WTC11 (cell line): ENCODE results near the gene ZNF582. TPM values are rescaled to one million over a fixed set of nuclear protein-coding genes. Genes with fewer than 3 reads are reported as not detected.
A peak's percentile ranks its signal among the peaks of the same experiment; 100 is the strongest.

ENCODE experiments used
- ATAC-seq: fragments of 200-7000 bp; cut with Tn5 transposase; 2 replicates; pipeline ENCODE4 v1.10.0; 2021; ENCODE audit warnings: mild to moderate bottlenecking, moderate library complexity
- CTCF ChIA-PET: fragments of 300-600 bp; sonication (Branson Sonifier 250); formaldehyde crosslinking; loops from one replicate; lab custom pipeline; 2021; ENCODE audit warnings: antibody characterized with exemption; lab: Charles Lee
- POLR2A ChIA-PET: fragments of 350-600 bp; sonication (Branson Sonifier 250); formaldehyde crosslinking; loops from one replicate; lab custom pipeline; 2021; ENCODE audit warnings: antibody characterized with exemption; lab: Charles Lee
- DNase-seq: peaks from one replicate; pipeline ENCODE4 v3.0.0; 2021; ENCODE audit warnings: low spot score
- H3K27ac Mint-ChIP-seq: 2 replicates; pipeline ENCODE4 v1.8.0; 2021; ENCODE audit warnings: mixed read lengths
- H3K27me3 Mint-ChIP-seq: 2 replicates; pipeline ENCODE4 v1.8.0; 2021; ENCODE audit warnings: low read depth, mild to moderate bottlenecking, moderate library complexity, mixed read lengths
- H3K36me3 Mint-ChIP-seq: 2 replicates; pipeline ENCODE4 v1.8.0; 2021; ENCODE audit warnings: mixed read lengths
- H3K4me1 Mint-ChIP-seq: 2 replicates; pipeline ENCODE4 v1.8.0; 2022; ENCODE audit warnings: mixed read lengths
- H3K4me3 Mint-ChIP-seq: 2 replicates; pipeline ENCODE4 v1.8.0; 2021; ENCODE audit warnings: mild to moderate bottlenecking, moderate library complexity, mixed read lengths
- H3K9me3 Mint-ChIP-seq: 2 replicates; pipeline ENCODE4 v1.8.0; 2021; ENCODE audit warnings: mixed read lengths
- CREM ChIP-seq: sonication (generic); formaldehyde crosslinking; IDR thresholded peaks from 2 replicates; pipeline ENCODE4 v1.8.1; 2022; ENCODE audit warnings: mild to moderate bottlenecking, missing genetic modification reagents, moderate library complexity
- FOXP1 ChIP-seq: sonication (generic); formaldehyde crosslinking; IDR thresholded peaks from 2 replicates; pipeline ENCODE4 v1.8.0; 2022; ENCODE audit warnings: missing genetic modification reagents, mild to moderate bottlenecking, moderate library complexity, borderline replicate concordance
- GTF2I ChIP-seq: fragments of 250-450 bp; sonication (Bioruptor Pico); conservative IDR thresholded peaks from 2 replicates; pipeline ENCODE4 v1.4.0; 2021; ENCODE audit warnings: mild to moderate bottlenecking
- KAT7 ChIP-seq: sonication (generic); formaldehyde crosslinking; IDR thresholded peaks from 2 replicates; pipeline ENCODE4 v1.8.1; 2023; ENCODE audit warnings: missing genetic modification reagents, mild to moderate bottlenecking, borderline replicate concordance
- NR1H2 ChIP-seq: sonication (generic); formaldehyde crosslinking; IDR thresholded peaks from 2 replicates; pipeline ENCODE4 v1.9.0; 2021; ENCODE audit warnings: mild to moderate bottlenecking, moderate library complexity, missing genetic modification reagents
- ZNF138 ChIP-seq: sonication (generic); formaldehyde crosslinking; conservative IDR thresholded peaks from 2 replicates; pipeline ENCODE4 v1.8.1; 2022; ENCODE audit warnings: mild to moderate bottlenecking, moderate library complexity, missing genetic modification reagents
- ZNF416 ChIP-seq: fragments of 250-450 bp; sonication (Bioruptor Pico); IDR thresholded peaks from 2 replicates; pipeline ENCODE4 v1.9.0; 2021; ENCODE audit warnings: mild to moderate bottlenecking, inconsistent platforms
- ZNF671 ChIP-seq: fragments of 250-450 bp; sonication (Bioruptor Pico); IDR thresholded peaks from 2 replicates; pipeline ENCODE4 v1.8.0; 2021; ENCODE audit warnings: mild to moderate bottlenecking
- total RNA-seq: library from RNA; stranded (reverse); gene quantifications from 3 replicates; pipeline ENCODE4 v1.2.3, GENCODE V29; 2021
- TF ChIP-seq, protein P1 (sequence below): fragments of 200-600 bp; IDR thresholded peaks from 2 replicates; pipeline ENCODE4 v1.8.0; 2022; ENCODE audit warnings: antibody characterized with exemption
- TF ChIP-seq, protein P2 (sequence below): sonication (generic); formaldehyde crosslinking; IDR thresholded peaks from 2 replicates; pipeline ENCODE4 v1.8.0; 2022; ENCODE audit warnings: mild to moderate bottlenecking, missing genetic modification reagents
- TF ChIP-seq, protein P3 (sequence below): sonication (generic); formaldehyde crosslinking; IDR thresholded peaks from 2 replicates; pipeline ENCODE4 v1.8.1; 2022; ENCODE audit warnings: missing genetic modification reagents, borderline replicate concordance
- TF ChIP-seq, protein P4 (sequence below): fragments of 250-450 bp; sonication (Bioruptor Pico); IDR thresholded peaks from 2 replicates; pipeline ENCODE4 v1.9.0; 2021; ENCODE audit warnings: mild to moderate bottlenecking
- TF ChIP-seq, protein P5 (sequence below): sonication (generic); formaldehyde crosslinking; IDR thresholded peaks from 2 replicates; pipeline ENCODE4 v1.8.0; 2023; ENCODE audit warnings: missing genetic modification reagents, mild to moderate bottlenecking, borderline replicate concordance
- TF ChIP-seq, protein P6 (sequence below): sonication (generic); formaldehyde crosslinking; conservative IDR thresholded peaks from 2 replicates; pipeline ENCODE4 v1.8.1; 2022; ENCODE audit warnings: mild to moderate bottlenecking, missing genetic modification reagents
- TF ChIP-seq, protein P7 (sequence below): sonication (generic); formaldehyde crosslinking; conservative IDR thresholded peaks from 2 replicates; pipeline ENCODE4 v1.8.1; 2023; ENCODE audit warnings: mild to moderate bottlenecking, low read depth, missing genetic modification reagents, moderate library complexity

ZNF582 gene
- total RNA-seq, 1 experiment from 2014 or later, result 3.5 TPM

DNA sequence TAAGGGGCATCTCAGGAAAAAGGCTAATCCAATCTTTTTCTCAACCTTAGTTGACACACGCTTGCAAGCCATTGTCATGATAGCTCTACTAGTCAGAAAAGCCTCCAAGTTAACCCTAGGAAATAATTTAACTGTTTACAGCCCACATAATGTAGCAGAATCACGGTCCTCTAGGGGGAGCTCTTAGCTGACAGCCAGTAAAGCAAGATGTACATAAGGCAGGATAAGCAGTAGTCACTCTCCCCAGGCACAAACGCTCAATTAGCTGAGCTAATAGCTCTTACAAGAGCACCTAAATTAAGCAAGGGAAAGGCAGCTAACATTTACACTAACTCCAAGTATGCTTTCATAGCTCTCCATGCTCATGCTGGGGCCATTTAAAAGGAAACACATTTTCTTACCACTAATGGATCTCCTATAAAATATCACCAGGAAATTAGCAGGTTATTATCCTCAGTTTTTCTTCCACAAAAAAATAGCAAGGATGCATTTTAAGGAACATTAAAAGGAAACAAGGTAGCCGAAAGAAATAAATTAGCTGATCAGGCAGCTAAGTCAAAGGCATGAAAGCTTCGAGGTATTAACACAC lies 45.0 kb downstream of the ZNF582 start:
- peaks cover 6% of the 10 kb centered on the region for H3K36me3 Mint-ChIP-seq
- peaks cover 7% of the 10 kb centered on the region for H3K9me3 Mint-ChIP-seq
- CTCF ChIA-PET, result interaction anchor here (0.5 to 6.0 kb wide), 22 partner anchors 10 to 969 kb away, joined by 3 to 57 read pairs (median 5); partner anchors contain the start of genes ZNF71 and ZSCAN5A
- DNase-seq, result peak; percentile 34
- H3K27ac Mint-ChIP-seq, result no peak overlapping the region
- ATAC-seq, result 0 out of 2 replicates have a peak, but pooled peaks have one; percentile 30
- TF ChIP-seq, protein P1, sequence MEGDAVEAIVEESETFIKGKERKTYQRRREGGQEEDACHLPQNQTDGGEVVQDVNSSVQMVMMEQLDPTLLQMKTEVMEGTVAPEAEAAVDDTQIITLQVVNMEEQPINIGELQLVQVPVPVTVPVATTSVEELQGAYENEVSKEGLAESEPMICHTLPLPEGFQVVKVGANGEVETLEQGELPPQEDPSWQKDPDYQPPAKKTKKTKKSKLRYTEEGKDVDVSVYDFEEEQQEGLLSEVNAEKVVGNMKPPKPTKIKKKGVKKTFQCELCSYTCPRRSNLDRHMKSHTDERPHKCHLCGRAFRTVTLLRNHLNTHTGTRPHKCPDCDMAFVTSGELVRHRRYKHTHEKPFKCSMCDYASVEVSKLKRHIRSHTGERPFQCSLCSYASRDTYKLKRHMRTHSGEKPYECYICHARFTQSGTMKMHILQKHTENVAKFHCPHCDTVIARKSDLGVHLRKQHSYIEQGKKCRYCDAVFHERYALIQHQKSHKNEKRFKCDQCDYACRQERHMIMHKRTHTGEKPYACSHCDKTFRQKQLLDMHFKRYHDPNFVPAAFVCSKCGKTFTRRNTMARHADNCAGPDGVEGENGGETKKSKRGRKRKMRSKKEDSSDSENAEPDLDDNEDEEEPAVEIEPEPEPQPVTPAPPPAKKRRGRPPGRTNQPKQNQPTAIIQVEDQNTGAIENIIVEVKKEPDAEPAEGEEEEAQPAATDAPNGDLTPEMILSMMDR, result peak; percentile 56
- TF ChIP-seq CREM (CRISPR knock-in tag) (no peak), GTF2I (CRISPR knock-in tag) (peak; percentile 87)
- TF ChIP-seq, all 79 proteins: peak for 2
- Mint-ChIP-seq H3K4me3 (no peak overlapping the region), H3K27me3 (no peaks in the 10 kb centered on the region), H3K4me1 (peaks cover 43% of the 10 kb centered on the region)
- POLR2A ChIA-PET, result no interaction called here

DNA sequence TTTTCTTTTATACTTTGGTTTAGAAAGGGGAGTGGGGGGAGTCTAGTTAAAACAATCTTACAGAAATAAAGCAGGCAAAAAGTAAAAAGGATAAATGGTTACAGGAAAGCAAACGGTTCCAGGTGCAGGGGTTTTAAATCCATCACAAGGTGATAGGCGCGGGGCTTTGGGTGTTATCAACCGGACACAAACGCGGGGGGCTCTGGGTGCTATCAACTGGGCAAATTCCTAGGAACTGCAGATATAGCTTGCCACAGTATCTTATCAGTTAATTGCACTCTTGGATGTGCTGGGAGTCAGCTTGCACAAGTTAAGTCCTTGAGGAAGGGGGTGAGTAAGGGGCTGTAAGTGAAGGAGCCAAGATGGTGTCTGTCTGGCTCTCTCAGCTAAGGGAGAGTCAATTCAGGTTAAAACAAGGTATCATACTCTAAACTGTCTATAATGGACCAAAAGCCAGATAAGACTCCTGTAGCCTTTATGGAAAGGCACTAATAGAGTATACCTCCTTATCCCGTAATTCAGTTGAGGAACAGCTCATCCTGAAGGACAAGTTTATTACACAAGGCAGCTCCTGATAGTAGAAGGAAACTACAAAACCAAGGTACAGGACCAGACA lies 46.1 kb downstream of the ZNF582 start:
- H3K4me1 Mint-ChIP-seq, result peaks cover 42% of the 10 kb centered on the region
- TF ChIP-seq, protein P2, sequence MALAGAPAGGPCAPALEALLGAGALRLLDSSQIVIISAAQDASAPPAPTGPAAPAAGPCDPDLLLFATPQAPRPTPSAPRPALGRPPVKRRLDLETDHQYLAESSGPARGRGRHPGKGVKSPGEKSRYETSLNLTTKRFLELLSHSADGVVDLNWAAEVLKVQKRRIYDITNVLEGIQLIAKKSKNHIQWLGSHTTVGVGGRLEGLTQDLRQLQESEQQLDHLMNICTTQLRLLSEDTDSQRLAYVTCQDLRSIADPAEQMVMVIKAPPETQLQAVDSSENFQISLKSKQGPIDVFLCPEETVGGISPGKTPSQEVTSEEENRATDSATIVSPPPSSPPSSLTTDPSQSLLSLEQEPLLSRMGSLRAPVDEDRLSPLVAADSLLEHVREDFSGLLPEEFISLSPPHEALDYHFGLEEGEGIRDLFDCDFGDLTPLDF (CRISPR knock-in tag), result no peak
- TF ChIP-seq, protein P3, sequence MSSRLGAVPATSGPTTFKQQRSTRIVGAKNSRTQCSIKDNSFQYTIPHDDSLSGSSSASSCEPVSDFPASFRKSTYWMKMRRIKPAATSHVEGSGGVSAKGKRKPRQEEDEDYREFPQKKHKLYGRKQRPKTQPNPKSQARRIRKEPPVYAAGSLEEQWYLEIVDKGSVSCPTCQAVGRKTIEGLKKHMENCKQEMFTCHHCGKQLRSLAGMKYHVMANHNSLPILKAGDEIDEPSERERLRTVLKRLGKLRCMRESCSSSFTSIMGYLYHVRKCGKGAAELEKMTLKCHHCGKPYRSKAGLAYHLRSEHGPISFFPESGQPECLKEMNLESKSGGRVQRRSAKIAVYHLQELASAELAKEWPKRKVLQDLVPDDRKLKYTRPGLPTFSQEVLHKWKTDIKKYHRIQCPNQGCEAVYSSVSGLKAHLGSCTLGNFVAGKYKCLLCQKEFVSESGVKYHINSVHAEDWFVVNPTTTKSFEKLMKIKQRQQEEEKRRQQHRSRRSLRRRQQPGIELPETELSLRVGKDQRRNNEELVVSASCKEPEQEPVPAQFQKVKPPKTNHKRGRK, result no peak
- TF ChIP-seq KAT7 (CRISPR knock-in tag), result no peak
- no peak for TF ChIP-seq ZNF138 (CRISPR knock-in tag)
- TF ChIP-seq ZNF416 (CRISPR knock-in tag), result no peak
- TF ChIP-seq FOXP1 (CRISPR knock-in tag), result no peak
- TF ChIP-seq NR1H2, result no peak
- TF ChIP-seq, protein P4, sequence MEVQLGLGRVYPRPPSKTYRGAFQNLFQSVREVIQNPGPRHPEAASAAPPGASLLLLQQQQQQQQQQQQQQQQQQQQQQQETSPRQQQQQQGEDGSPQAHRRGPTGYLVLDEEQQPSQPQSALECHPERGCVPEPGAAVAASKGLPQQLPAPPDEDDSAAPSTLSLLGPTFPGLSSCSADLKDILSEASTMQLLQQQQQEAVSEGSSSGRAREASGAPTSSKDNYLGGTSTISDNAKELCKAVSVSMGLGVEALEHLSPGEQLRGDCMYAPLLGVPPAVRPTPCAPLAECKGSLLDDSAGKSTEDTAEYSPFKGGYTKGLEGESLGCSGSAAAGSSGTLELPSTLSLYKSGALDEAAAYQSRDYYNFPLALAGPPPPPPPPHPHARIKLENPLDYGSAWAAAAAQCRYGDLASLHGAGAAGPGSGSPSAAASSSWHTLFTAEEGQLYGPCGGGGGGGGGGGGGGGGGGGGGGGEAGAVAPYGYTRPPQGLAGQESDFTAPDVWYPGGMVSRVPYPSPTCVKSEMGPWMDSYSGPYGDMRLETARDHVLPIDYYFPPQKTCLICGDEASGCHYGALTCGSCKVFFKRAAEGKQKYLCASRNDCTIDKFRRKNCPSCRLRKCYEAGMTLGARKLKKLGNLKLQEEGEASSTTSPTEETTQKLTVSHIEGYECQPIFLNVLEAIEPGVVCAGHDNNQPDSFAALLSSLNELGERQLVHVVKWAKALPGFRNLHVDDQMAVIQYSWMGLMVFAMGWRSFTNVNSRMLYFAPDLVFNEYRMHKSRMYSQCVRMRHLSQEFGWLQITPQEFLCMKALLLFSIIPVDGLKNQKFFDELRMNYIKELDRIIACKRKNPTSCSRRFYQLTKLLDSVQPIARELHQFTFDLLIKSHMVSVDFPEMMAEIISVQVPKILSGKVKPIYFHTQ (CRISPR knock-in tag), result no peak
- TF ChIP-seq, protein P5, sequence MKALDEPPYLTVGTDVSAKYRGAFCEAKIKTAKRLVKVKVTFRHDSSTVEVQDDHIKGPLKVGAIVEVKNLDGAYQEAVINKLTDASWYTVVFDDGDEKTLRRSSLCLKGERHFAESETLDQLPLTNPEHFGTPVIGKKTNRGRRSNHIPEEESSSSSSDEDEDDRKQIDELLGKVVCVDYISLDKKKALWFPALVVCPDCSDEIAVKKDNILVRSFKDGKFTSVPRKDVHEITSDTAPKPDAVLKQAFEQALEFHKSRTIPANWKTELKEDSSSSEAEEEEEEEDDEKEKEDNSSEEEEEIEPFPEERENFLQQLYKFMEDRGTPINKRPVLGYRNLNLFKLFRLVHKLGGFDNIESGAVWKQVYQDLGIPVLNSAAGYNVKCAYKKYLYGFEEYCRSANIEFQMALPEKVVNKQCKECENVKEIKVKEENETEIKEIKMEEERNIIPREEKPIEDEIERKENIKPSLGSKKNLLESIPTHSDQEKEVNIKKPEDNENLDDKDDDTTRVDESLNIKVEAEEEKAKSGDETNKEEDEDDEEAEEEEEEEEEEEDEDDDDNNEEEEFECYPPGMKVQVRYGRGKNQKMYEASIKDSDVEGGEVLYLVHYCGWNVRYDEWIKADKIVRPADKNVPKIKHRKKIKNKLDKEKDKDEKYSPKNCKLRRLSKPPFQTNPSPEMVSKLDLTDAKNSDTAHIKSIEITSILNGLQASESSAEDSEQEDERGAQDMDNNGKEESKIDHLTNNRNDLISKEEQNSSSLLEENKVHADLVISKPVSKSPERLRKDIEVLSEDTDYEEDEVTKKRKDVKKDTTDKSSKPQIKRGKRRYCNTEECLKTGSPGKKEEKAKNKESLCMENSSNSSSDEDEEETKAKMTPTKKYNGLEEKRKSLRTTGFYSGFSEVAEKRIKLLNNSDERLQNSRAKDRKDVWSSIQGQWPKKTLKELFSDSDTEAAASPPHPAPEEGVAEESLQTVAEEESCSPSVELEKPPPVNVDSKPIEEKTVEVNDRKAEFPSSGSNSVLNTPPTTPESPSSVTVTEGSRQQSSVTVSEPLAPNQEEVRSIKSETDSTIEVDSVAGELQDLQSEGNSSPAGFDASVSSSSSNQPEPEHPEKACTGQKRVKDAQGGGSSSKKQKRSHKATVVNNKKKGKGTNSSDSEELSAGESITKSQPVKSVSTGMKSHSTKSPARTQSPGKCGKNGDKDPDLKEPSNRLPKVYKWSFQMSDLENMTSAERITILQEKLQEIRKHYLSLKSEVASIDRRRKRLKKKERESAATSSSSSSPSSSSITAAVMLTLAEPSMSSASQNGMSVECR (CRISPR knock-in tag), result no peak
- TF ChIP-seq, protein P6, sequence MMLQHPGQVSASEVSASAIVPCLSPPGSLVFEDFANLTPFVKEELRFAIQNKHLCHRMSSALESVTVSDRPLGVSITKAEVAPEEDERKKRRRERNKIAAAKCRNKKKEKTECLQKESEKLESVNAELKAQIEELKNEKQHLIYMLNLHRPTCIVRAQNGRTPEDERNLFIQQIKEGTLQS (CRISPR knock-in tag), result no peak
- TF ChIP-seq ZNF671, result no peak
- TF ChIP-seq, protein P7, sequence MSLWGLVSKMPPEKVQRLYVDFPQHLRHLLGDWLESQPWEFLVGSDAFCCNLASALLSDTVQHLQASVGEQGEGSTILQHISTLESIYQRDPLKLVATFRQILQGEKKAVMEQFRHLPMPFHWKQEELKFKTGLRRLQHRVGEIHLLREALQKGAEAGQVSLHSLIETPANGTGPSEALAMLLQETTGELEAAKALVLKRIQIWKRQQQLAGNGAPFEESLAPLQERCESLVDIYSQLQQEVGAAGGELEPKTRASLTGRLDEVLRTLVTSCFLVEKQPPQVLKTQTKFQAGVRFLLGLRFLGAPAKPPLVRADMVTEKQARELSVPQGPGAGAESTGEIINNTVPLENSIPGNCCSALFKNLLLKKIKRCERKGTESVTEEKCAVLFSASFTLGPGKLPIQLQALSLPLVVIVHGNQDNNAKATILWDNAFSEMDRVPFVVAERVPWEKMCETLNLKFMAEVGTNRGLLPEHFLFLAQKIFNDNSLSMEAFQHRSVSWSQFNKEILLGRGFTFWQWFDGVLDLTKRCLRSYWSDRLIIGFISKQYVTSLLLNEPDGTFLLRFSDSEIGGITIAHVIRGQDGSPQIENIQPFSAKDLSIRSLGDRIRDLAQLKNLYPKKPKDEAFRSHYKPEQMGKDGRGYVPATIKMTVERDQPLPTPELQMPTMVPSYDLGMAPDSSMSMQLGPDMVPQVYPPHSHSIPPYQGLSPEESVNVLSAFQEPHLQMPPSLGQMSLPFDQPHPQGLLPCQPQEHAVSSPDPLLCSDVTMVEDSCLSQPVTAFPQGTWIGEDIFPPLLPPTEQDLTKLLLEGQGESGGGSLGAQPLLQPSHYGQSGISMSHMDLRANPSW (CRISPR knock-in tag), result no peak
- H3K9me3 Mint-ChIP-seq, result peaks cover 18% of the 10 kb centered on the region
- no peak for DNase-seq
- peaks cover 3% of the 10 kb centered on the region for H3K27me3 Mint-ChIP-seq
- no peak for ATAC-seq
- no peak overlapping the region for H3K27ac Mint-ChIP-seq
- no peak overlapping the region for H3K4me3 Mint-ChIP-seq
- POLR2A ChIA-PET, result no interaction called here
- peaks cover 18% of the 10 kb centered on the region for H3K36me3 Mint-ChIP-seq
- CTCF ChIA-PET, result interaction anchor here (0.7 to 6.0 kb wide), 14 partner anchors 9 to 281 kb away, joined by 3 to 57 read pairs (median 6); partner anchors contain the start of genes ZNF71 and ZSCAN5A
